Psoas muscle (tissue), 8 donors: ENCODE results near the gene SLC44A3. TPM values are rescaled to one million over a fixed set of nuclear protein-coding genes. Genes with fewer than 3 reads are reported as not detected.

Experiments
- ATAC-seq, 4 donors: fragments of 200-7000 bp; cut with Tn5 transposase; one replicate each; pipeline ENCODE4 v1.9.1; 2020; ENCODE audit warnings: moderate library complexity in 3 of 4, mild to moderate bottlenecking in 2 of 4
- DNase-seq, 2 donors: peaks; one replicate each; pipeline ENCODE4 v3.0.0-alpha.2; 2020
- H3K27ac ChIP-seq: fragments of 200-600 bp; one replicate; pipeline ENCODE4 v1.8.0; 2022
- H3K27me3 ChIP-seq, 3 donors: fragments of 200-600 bp in 1 of 3; one replicate each; pipeline versions ENCODE4 v1.6.1 to v1.8.0; 2013 to 2022; ENCODE audit warnings: low read length in 2 of 3, mild to moderate bottlenecking in 2 of 3, moderate library complexity in 1 of 3; ENCODE audit not compliant: insufficient read depth in 3 of 3
- H3K36me3 ChIP-seq, 2 donors: fragments of 200-600 bp in 1 of 2; one replicate each; pipeline versions ENCODE4 v1.6.1 to v1.8.0; 2013 to 2022; ENCODE audit warnings: low read depth in 1 of 2, mild to moderate bottlenecking in 1 of 2, moderate library complexity in 1 of 2; ENCODE audit not compliant: insufficient read depth in 1 of 2
- H3K4me1 ChIP-seq: fragments of 200-600 bp; one replicate; pipeline ENCODE4 v1.8.0; 2022
- H3K4me3 ChIP-seq: fragments of 200-600 bp; one replicate; pipeline ENCODE4 v1.8.0; 2022; ENCODE audit warnings: mild to moderate bottlenecking
- H3K9me3 ChIP-seq: fragments of 200-600 bp; one replicate; pipeline ENCODE4 v1.8.0; 2022
- WGBS, 3 donors: extraction: QIAGEN DNeasy Blood & Tissue Kit; methylation state at CpG; one replicate each; pipeline versions ENCODE4 v1.1.6 to v1.1.7; 2013; 5-methylcytosine and 5-hydroxymethylcytosine counted together
- intact Hi-C, 2 donors: fragments of 100-400 bp; cut with DNase I; formaldehyde crosslinking; loops; one replicate each; pipeline versions ENCODE4 v1.11.0 to v1.14.2; 2022
- polyA plus RNA-seq, 3 donors: library from polyadenylated mRNA; stranded (reverse); fragments of 200-250 nt; gene quantifications; one replicate each; pipeline ENCODE4 v1.2.3, GENCODE V29; 2013
- total RNA-seq, 4 donors: library from RNA; stranded (reverse); fragmentation: NEBNext Ultra II Directional in 2 of 4; extraction: Animal tissue kit (Norgen Biotek cat#: 25700) in 2 of 4; gene quantifications; one replicate each; pipeline versions ENCODE4 v1.2.1 to v1.2.4, GENCODE V29; 2021 to 2023
- TF ChIP-seq, protein P1 (sequence below): fragments of 200-600 bp; IDR thresholded peaks from one replicate; pipeline ENCODE4 v1.8.0; 2022; ENCODE audit warnings: antibody characterized with exemption
- donor health status: healthy with polysubstance abuse.
- donor health status: DM: no; HTN: no; CAD: no; lungs with moderate emphysema.
- donor health status: Bipolar disorder and iron deficiency.
- donor health status: healthy.
- donor health status: DM: yes; HTN: yes; CAD: no.
- donor health status: DM: no; HTN: no; CAD: no.
- donor health status: DM: no; HTN: no; CAD: no.
- donor health status: DM: yes; HTN: yes; CAD: no.

Gene SLC44A3
- total and polyA plus RNA-seq, 7 donors: 0.04 to 0.58 (median 0.32) TPM; not detected in 2

- DNase-seq (no peak), ATAC-seq (no peak)
- H3K4me3 ChIP-seq: no peak overlapping the region
- no peak overlapping the region for H3K27ac ChIP-seq
- no peaks in the 10 kb centered on the region for H3K36me3 ChIP-seq
- H3K27me3 ChIP-seq: peaks cover 0 to 9% (median 0%) of the 10 kb centered on the region in 3 donors
- H3K9me3 ChIP-seq: no peaks in the 10 kb centered on the region
- H3K4me1 ChIP-seq: peaks cover 5% of the 10 kb centered on the region
- TF ChIP-seq, protein P1, sequence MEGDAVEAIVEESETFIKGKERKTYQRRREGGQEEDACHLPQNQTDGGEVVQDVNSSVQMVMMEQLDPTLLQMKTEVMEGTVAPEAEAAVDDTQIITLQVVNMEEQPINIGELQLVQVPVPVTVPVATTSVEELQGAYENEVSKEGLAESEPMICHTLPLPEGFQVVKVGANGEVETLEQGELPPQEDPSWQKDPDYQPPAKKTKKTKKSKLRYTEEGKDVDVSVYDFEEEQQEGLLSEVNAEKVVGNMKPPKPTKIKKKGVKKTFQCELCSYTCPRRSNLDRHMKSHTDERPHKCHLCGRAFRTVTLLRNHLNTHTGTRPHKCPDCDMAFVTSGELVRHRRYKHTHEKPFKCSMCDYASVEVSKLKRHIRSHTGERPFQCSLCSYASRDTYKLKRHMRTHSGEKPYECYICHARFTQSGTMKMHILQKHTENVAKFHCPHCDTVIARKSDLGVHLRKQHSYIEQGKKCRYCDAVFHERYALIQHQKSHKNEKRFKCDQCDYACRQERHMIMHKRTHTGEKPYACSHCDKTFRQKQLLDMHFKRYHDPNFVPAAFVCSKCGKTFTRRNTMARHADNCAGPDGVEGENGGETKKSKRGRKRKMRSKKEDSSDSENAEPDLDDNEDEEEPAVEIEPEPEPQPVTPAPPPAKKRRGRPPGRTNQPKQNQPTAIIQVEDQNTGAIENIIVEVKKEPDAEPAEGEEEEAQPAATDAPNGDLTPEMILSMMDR: no peak
- intact Hi-C loops: no loop called here
- WGBS, 3 donors: 40 to 54% (median 46%) methylated on average over 9 of the region's 9 CpGs
Observed at GRCh38 chr1:94912263-94913184, 92.4 kb downstream of the SLC44A3 start.

GRCh38 chr1:94917251-94917650 is 97.1 kb downstream of the SLC44A3 start:
- TF ChIP-seq, protein P1: no peak
- no peak overlapping the region for H3K27ac ChIP-seq
- WGBS, 3 donors: 74 to 78% (median 78%) methylated on average over 6 of the region's 6 CpGs
- H3K9me3 ChIP-seq: no peaks in the 10 kb centered on the region
- no peaks in the 10 kb centered on the region for H3K36me3 ChIP-seq
- H3K4me3 ChIP-seq: no peak overlapping the region
- ATAC-seq (no peak), DNase-seq (no peak)
- intact Hi-C loops: no loop called here
- H3K4me1 ChIP-seq: peaks cover 11% of the 10 kb centered on the region
- peaks cover 0 to 16% (median 0%) of the 10 kb centered on the region in 3 donors for H3K27me3 ChIP-seq

- no peak overlapping the region for H3K4me3 ChIP-seq
- H3K27ac ChIP-seq: no peak overlapping the region
- ATAC-seq (no peak), DNase-seq (no peak)
- peaks cover 0 to 32% (median 3%) of the 10 kb centered on the region in 3 donors for H3K27me3 ChIP-seq
- H3K36me3 ChIP-seq: no peaks in the 10 kb centered on the region
- peaks cover 6% of the 10 kb centered on the region for H3K4me1 ChIP-seq
- intact Hi-C loops: no loop called here
- H3K9me3 ChIP-seq: no peaks in the 10 kb centered on the region
- TF ChIP-seq, protein P1: no peak
- 70 to 83% (median 71%) methylated on average over 4 of the region's 4 CpGs for WGBS, 3 donors
Observed at GRCh38 chr1:94919241-94920030, 99.3 kb downstream of the SLC44A3 start.

- Histone ChIP-seq H3K36me3 (no peaks in the 10 kb centered on the region), H3K27me3 (peaks cover 0 to 39% (median 4%) of the 10 kb centered on the region in 3 donors), H3K4me1 (peaks cover 6% of the 10 kb centered on the region), H3K9me3 (no peaks in the 10 kb centered on the region), H3K27ac (no peak overlapping the region), H3K4me3 (no peak overlapping the region)
- TF ChIP-seq, protein P1: no peak
- intact Hi-C loops: no loop called here
- 32 to 68% (median 45%) methylated on average over 3 of the region's 3 CpGs for WGBS, 3 donors
- DNase-seq (no peak), ATAC-seq (no peak)
Observed at GRCh38 chr1:94920061-94920460, 99.9 kb downstream of the SLC44A3 start.
